ENCODE results near the gene ANKRD65.
"Not testable (repeated sequence)": the region's sequence is repeated elsewhere in the genome, so short reads cannot be mapped to it uniquely, and the experiment has no call there.

The ANKRD65 gene

GRCh38 chr1:1388078-1388472 is 33.0 kb downstream of the ANKRD65 start:
- ATAC-seq = no peak
- peaks cover 62% of the 10 kb centered on the region for H3K36me3 Mint-ChIP-seq (ENCODE audit: low read depth)
- no peaks in the 10 kb centered on the region for H3K27me3 Mint-ChIP-seq
- no peaks in the 10 kb centered on the region for H3K4me1 Mint-ChIP-seq
- H3K9me3 Mint-ChIP-seq = no peaks in the 10 kb centered on the region
- no peak overlapping the region for H3K27ac Mint-ChIP-seq
- H3K4me3 Mint-ChIP-seq = no peak overlapping the region
- no peak for DNase-seq

GRCh38 chr1:1387098-1388077 is 33.7 kb downstream of the ANKRD65 start:
- H3K4me3 Mint-ChIP-seq = no peak overlapping the region

GRCh38 chr1:1385931-1386330 is 35.1 kb downstream of the ANKRD65 start:
- H3K27ac Mint-ChIP-seq = no peak overlapping the region
- H3K4me1 Mint-ChIP-seq = no peaks in the 10 kb centered on the region
- H3K9me3 Mint-ChIP-seq = no peaks in the 10 kb centered on the region
- H3K36me3 Mint-ChIP-seq (ENCODE audit: low read depth) = peaks cover 50% of the 10 kb centered on the region
- ATAC-seq (no peak), DNase-seq (no peak)
- no peaks in the 10 kb centered on the region for H3K27me3 Mint-ChIP-seq
- no peak overlapping the region for H3K4me3 Mint-ChIP-seq

More at GRCh38 chr1:1387098-1388077, 33.7 kb downstream of the ANKRD65 start:
- Mint-ChIP-seq H3K9me3 (no peaks in the 10 kb centered on the region), H3K27me3 (no peaks in the 10 kb centered on the region), H3K27ac (no peak overlapping the region), H3K36me3 (ENCODE audit: low read depth) (peaks cover 61% of the 10 kb centered on the region), H3K4me1 (no peaks in the 10 kb centered on the region)
- no peak for DNase-seq
- no peak for ATAC-seq

- ATAC-seq, H3K27ac Mint-ChIP-seq, H3K27me3 Mint-ChIP-seq, H3K9me3 Mint-ChIP-seq, H3K4me3 Mint-ChIP-seq, DNase-seq, H3K4me1 Mint-ChIP-seq: not testable (repeated sequence)
- H3K36me3 Mint-ChIP-seq (ENCODE audit: low read depth) = peaks cover 44% of the 10 kb centered on the region
Observed at GRCh38 chr1:1385339-1385738, 35.7 kb downstream of the ANKRD65 start.

GRCh38 chr1:1381294-1381693 is 39.8 kb downstream of the ANKRD65 start:
- H3K4me3 Mint-ChIP-seq = no peak overlapping the region
- no peak for DNase-seq
- no peaks in the 10 kb centered on the region for H3K9me3 Mint-ChIP-seq
- no peaks in the 10 kb centered on the region for H3K4me1 Mint-ChIP-seq
- no peaks in the 10 kb centered on the region for H3K27me3 Mint-ChIP-seq
- H3K36me3 Mint-ChIP-seq (ENCODE audit: low read depth) = peaks cover 7% of the 10 kb centered on the region
- no peak for ATAC-seq
- H3K27ac Mint-ChIP-seq = no peak overlapping the region

GRCh38 chr1:1380860-1381259 is 40.2 kb downstream of the ANKRD65 start:
- peaks cover 2% of the 10 kb centered on the region for H3K4me1 Mint-ChIP-seq
- no peak for ATAC-seq
- H3K4me3 Mint-ChIP-seq = no peak overlapping the region

GRCh38 chr1:1377540-1378205 is 43.4 kb downstream of the ANKRD65 start:
- ATAC-seq (no peak), DNase-seq (no peak)
- no peaks in the 10 kb centered on the region for H3K27me3 Mint-ChIP-seq
- H3K36me3 Mint-ChIP-seq (ENCODE audit: low read depth) = peaks cover 2% of the 10 kb centered on the region
- no peaks in the 10 kb centered on the region for H3K9me3 Mint-ChIP-seq
- no peak overlapping the region for H3K27ac Mint-ChIP-seq
- no peak overlapping the region for H3K4me3 Mint-ChIP-seq
- peaks cover 20% of the 10 kb centered on the region for H3K4me1 Mint-ChIP-seq

More at GRCh38 chr1:1380860-1381259, 40.2 kb downstream of the ANKRD65 start:
- H3K27ac Mint-ChIP-seq = no peak overlapping the region
- no peaks in the 10 kb centered on the region for H3K27me3 Mint-ChIP-seq
- peaks cover 3% of the 10 kb centered on the region for H3K36me3 Mint-ChIP-seq (ENCODE audit: low read depth)
- DNase-seq = no peak
- no peaks in the 10 kb centered on the region for H3K9me3 Mint-ChIP-seq

GRCh38 chr1:1376551-1377226 is 44.4 kb downstream of the ANKRD65 start:
- Mint-ChIP-seq H3K4me3 (peak overlapping the region; percentile 85), H3K27me3 (no peaks in the 10 kb centered on the region), H3K4me1 (peaks cover 26% of the 10 kb centered on the region), H3K27ac (no peak overlapping the region), H3K36me3 (ENCODE audit: low read depth) (peaks cover 2% of the 10 kb centered on the region), H3K9me3 (no peaks in the 10 kb centered on the region)
- DNase-seq = no peak
- no peak for ATAC-seq

GRCh38 chr1:1374929-1375662 is 46.0 kb downstream of the ANKRD65 start, which contains the start of gene AURKAIP1:
Gene AURKAIP1 (minus strand): TSS chr1:1375207. CDS start chr1:1374756, 451 bp downstream.
- Mint-ChIP-seq H3K27ac (peak within 1 kb of the TSS; percentile 90), H3K9me3 (no peaks in the 10 kb centered on the region), H3K27me3 (no peaks in the 10 kb centered on the region), H3K36me3 (ENCODE audit: low read depth) (peaks cover 2% of the 10 kb centered on the region), H3K4me1 (peaks cover 34% of the 10 kb centered on the region), H3K4me3 (peak within 1 kb of the TSS; percentile 85)
- ATAC-seq (peak; percentile 97), DNase-seq (peak; percentile 95)

- peaks cover 2% of the 10 kb centered on the region for H3K36me3 Mint-ChIP-seq (ENCODE audit: low read depth)
- ATAC-seq = no peak
Observed at GRCh38 chr1:1374589-1374928, 46.5 kb downstream of the ANKRD65 start.

GRCh38 chr1:1373815-1374588 is 47.1 kb downstream of the ANKRD65 start:
- Mint-ChIP-seq H3K27ac (peak overlapping the region; percentile 90), H3K9me3 (no peaks in the 10 kb centered on the region), H3K4me1 (peaks cover 36% of the 10 kb centered on the region), H3K36me3 (ENCODE audit: low read depth) (peaks cover 2% of the 10 kb centered on the region), H3K27me3 (no peaks in the 10 kb centered on the region), H3K4me3 (peak overlapping the region; percentile 85)
- DNase-seq (no peak), ATAC-seq (no peak)

More at GRCh38 chr1:1374589-1374928, 46.5 kb downstream of the ANKRD65 start:
- Mint-ChIP-seq H3K27me3 (no peaks in the 10 kb centered on the region), H3K27ac (peak overlapping the region; percentile 90), H3K4me3 (peak overlapping the region; percentile 85), H3K9me3 (no peaks in the 10 kb centered on the region), H3K4me1 (peaks cover 36% of the 10 kb centered on the region)
- peak; percentile 23 for DNase-seq

- H3K4me1 Mint-ChIP-seq = peaks cover 36% of the 10 kb centered on the region
- ATAC-seq (no peak), DNase-seq (no peak)
- peak overlapping the region; percentile 64 for H3K27ac Mint-ChIP-seq
- H3K4me3 Mint-ChIP-seq = peak overlapping the region; percentile 85
- no peaks in the 10 kb centered on the region for H3K27me3 Mint-ChIP-seq
- no peaks in the 10 kb centered on the region for H3K9me3 Mint-ChIP-seq
- peaks cover 2% of the 10 kb centered on the region for H3K36me3 Mint-ChIP-seq (ENCODE audit: low read depth)
Observed at GRCh38 chr1:1373051-1373814, 47.8 kb downstream of the ANKRD65 start.

All from activated naive CD8-positive, alpha-beta T cell treated with anti-CD3 and anti-CD28 coated beads, Interleukin-2, amount 50 U/mL, for 24 hours (primary cell).